GM12875 (cell line): ENCODE measurements around the gene PSD.

ENCODE experiments used
- H3K4me3 ChIP-seq: one replicate; pipeline ENCODE4 v1.5.1; 2011; ENCODE audit warnings: low read depth, low read length, control low read depth
- TF ChIP-seq, protein P1 (sequence below): IDR thresholded peaks from 2 replicates; pipeline ENCODE4 v1.5.1; 2011; ENCODE audit warnings: low read depth, mild to moderate bottlenecking, control low read depth, inconsistent platforms, low read length, moderate library complexity, borderline replicate concordance; ENCODE audit not compliant: insufficient read depth

Gene PSD

GRCh38 chr10:102438374-102438773 lies 19.8 kb upstream of the PSD start:
- TF ChIP-seq, protein P1, sequence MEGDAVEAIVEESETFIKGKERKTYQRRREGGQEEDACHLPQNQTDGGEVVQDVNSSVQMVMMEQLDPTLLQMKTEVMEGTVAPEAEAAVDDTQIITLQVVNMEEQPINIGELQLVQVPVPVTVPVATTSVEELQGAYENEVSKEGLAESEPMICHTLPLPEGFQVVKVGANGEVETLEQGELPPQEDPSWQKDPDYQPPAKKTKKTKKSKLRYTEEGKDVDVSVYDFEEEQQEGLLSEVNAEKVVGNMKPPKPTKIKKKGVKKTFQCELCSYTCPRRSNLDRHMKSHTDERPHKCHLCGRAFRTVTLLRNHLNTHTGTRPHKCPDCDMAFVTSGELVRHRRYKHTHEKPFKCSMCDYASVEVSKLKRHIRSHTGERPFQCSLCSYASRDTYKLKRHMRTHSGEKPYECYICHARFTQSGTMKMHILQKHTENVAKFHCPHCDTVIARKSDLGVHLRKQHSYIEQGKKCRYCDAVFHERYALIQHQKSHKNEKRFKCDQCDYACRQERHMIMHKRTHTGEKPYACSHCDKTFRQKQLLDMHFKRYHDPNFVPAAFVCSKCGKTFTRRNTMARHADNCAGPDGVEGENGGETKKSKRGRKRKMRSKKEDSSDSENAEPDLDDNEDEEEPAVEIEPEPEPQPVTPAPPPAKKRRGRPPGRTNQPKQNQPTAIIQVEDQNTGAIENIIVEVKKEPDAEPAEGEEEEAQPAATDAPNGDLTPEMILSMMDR: no peak
- no peak overlapping the region for H3K4me3 ChIP-seq

GRCh38 chr10:102437515-102437914 lies 18.9 kb upstream of the PSD start:
- TF ChIP-seq, protein P1: no peak
- H3K4me3 ChIP-seq: no peak overlapping the region

DNA sequence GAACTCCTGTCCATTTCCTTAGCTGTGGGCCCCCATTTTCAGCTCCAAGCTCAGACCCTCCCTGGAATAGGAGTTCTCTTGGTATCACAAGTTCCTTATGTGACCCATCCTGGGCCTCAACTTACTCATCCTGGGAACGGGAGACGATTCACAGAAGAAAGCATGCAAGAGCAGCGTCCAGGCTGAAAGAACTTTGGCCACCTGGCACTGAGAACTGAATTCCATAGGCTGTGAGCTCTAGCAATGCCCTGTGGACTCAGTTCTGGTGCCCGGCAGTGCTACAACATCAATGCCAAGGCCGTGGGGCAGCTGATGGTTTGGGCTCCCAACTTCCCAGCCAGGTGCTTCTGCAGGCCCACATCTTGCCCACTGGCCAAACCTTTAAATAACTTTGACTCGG lies 17.7 kb upstream of the PSD start:
- TF ChIP-seq, protein P1: no peak
- no peak overlapping the region for H3K4me3 ChIP-seq

GRCh38 chr10:102435529-102436233 lies 17.1 kb upstream of the PSD start:
- TF ChIP-seq, protein P1: no peak
- peak overlapping the region; percentile 36 for H3K4me3 ChIP-seq

DNA sequence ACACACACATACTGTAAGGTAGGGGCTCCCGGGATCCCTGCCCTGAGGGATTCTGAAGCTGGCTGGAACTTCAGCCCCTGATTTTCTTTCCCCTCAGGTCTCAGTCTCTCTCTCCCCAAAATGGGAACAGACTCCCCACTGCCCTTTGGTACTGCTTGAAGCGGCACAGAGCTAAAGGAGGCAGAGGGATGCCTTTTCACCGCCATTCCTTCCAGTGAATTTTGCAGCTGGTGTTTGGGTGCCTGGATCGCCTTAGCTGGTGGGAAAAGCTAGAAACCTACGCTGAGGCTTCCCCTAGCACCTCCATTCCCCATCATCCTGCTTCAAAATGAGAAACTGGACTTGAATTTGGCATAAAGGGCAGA lies 16.5 kb upstream of the PSD start:
- TF ChIP-seq, protein P1: no peak
- H3K4me3 ChIP-seq: peak overlapping the region; percentile 36

DNA sequence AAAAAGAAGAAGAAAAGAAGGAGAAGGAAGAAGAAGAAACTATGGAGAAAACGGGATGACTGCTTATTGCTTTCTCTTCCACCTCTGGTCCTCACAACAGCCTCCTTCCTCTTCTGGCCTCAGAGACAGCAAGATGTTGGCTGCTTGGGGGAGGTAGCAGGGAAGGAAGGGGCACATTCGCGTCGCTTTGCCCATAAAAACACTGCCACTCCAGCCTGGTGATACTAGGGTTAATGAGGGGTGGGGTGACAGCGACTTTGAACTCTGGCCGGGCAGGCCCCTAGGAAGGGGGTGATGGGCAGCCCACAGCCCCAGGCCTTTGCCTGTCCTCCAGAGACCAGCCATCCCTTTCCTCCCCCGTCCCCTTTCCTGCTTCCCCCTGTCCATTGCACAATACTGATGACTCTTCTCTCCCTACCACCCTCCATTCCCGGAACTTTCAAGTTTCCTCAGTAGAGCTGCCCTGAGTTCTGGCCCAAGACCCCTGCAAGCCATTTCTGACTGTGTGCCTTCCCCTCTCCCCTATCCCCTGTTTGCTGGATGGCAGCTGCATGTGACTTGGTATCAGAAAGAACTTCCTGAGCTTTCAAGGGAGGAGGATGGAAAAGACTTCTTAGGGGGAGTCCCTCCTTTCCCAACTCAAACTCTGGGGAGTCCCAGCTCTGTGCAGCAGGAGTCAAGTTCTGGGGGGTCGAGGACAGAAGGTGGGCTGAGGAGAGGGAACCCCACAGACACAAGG lies 16.0 kb upstream of the PSD start:
- TF ChIP-seq, protein P1: no peak
- H3K4me3 ChIP-seq: no peak overlapping the region

DNA sequence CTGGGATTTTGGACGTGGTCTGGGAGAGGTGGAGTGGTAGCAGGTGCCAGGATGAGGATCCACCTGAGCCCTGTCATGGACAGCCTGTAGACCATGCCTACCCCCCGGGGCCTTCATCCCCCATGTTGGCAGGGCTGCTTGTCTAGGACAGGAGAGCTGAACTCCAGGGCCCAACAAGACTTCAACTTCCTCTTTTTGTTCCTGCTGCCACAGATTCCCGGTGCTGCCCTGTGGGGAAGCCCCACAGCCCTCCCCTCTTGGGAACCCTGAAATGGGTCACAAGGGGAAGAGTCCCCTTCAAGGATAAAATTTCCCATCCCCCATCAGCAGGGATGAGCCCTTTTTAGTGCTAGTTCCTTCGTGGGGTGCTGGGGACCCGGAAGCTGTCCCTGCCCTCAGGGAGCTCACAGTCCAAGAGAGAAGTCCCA lies 15.0 kb upstream of the PSD start:
- TF ChIP-seq, protein P1: no peak
- H3K4me3 ChIP-seq: no peak overlapping the region
